Measurements from ENCODE around the gene IQSEC2.

IQSEC2 gene

DNA sequence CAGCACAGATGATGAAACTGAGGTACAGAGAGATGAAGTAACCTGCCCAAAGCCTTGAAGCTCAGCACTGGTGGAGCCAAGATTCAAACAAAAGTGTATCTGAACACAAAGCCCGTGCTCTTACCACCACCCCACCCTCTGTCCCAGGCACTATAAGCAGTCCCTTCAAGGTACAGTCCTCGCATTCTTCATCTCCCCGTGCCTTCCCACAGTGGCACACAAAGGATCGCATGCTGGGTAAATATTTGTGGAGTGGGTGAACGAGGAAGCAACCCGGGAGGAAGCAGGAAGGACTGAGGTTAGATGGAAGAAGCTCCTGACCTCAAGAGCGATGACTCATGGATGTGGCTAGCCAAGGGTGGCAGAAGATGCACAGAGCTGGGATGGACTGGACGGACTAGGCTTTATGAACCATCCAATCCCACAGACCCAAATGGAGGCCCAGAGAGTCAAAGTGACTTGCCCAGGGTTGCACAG lies 18.4 kb downstream of the IQSEC2 start:
- TF ChIP-seq, protein P1, sequence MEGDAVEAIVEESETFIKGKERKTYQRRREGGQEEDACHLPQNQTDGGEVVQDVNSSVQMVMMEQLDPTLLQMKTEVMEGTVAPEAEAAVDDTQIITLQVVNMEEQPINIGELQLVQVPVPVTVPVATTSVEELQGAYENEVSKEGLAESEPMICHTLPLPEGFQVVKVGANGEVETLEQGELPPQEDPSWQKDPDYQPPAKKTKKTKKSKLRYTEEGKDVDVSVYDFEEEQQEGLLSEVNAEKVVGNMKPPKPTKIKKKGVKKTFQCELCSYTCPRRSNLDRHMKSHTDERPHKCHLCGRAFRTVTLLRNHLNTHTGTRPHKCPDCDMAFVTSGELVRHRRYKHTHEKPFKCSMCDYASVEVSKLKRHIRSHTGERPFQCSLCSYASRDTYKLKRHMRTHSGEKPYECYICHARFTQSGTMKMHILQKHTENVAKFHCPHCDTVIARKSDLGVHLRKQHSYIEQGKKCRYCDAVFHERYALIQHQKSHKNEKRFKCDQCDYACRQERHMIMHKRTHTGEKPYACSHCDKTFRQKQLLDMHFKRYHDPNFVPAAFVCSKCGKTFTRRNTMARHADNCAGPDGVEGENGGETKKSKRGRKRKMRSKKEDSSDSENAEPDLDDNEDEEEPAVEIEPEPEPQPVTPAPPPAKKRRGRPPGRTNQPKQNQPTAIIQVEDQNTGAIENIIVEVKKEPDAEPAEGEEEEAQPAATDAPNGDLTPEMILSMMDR (IDR thresholded peaks at IDR 0.05) = no peak

DNA sequence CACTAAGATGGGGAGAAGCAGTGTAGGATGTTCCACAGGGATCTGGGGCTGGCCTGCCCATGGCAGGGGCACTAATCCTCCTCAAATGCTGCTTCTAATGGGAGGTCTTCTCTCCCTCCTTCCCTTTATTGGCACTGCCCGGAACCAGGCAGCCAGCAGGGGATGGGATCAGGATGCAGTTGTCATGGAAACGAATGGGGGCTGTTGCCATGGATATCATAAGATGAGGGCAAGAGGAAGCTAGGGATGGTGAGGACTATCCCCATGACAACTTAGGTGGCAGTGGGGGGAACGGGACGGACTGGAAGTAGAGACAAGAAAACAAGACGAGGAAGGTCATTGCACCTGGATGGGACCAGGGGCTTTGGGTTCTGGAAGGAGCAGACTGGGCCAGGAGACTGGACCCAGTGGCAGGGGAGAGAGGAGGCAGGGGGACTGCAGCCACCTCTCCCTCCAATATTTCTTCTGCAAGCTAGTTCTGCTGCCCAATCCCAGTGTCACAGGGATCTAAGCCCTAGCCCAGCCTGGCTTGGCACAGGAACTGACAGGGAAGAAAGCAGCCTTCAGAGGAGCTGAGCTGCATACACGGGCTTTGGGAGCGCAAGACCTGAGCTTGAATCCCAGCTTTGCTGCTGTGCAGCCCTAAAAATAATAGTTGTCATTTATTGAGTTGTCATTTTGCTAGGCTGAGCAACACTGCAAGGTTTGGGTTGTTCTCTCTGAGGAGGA lies 19.0 kb downstream of the IQSEC2 start:
- TF ChIP-seq, protein P1 (IDR thresholded peaks at IDR 0.05) = no peak

DNA sequence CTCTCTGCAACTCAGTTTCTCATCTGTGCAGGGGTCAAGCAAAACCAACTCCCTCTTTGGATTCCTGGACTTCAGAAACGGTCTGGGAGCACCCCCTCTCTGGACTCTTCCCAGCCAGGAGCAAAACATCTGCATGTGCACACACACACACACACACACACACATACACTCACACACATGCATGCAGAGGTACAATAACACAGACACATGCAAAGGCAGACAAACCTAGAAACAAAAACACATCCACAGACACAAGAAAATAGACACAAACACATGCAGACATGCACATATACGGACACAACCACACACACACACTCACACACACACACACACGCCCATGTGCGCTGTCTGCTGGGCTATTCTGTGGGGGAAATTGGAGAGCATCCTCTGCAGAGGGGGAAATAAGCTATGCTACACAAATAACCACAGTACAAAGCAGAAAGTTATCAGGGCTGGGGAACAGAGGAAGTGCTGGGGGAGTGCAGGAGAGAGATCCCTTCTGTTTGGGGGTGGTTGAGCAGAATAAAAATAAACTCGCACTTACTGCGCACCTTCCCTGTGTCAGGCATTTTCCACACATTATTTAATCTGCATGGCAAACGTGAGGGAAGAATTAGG lies 19.9 kb downstream of the IQSEC2 start:
- TF ChIP-seq, protein P1 (IDR thresholded peaks at IDR 0.05) = no peak

DNA sequence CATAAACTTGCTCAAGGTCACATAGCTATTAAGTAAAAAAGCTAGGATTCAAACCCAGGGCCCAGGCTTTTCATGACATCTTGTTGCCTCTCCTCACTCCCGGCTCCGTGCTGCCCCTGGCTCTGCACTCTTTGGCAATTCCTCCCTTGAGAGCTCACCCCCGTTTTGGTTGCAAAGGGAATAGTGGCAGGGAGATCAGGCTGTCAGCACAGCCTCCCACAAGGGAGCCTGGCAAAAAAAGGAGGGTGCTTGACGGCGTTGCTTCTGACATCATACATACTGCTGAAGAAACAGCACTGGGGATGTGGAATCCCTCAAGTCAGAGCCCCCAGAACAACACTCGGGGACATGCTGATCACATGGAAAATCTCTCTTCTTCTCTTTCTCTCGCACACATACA lies 20.5 kb downstream of the IQSEC2 start:
- TF ChIP-seq, protein P1 (IDR thresholded peaks at IDR 0.05) = no peak

DNA sequence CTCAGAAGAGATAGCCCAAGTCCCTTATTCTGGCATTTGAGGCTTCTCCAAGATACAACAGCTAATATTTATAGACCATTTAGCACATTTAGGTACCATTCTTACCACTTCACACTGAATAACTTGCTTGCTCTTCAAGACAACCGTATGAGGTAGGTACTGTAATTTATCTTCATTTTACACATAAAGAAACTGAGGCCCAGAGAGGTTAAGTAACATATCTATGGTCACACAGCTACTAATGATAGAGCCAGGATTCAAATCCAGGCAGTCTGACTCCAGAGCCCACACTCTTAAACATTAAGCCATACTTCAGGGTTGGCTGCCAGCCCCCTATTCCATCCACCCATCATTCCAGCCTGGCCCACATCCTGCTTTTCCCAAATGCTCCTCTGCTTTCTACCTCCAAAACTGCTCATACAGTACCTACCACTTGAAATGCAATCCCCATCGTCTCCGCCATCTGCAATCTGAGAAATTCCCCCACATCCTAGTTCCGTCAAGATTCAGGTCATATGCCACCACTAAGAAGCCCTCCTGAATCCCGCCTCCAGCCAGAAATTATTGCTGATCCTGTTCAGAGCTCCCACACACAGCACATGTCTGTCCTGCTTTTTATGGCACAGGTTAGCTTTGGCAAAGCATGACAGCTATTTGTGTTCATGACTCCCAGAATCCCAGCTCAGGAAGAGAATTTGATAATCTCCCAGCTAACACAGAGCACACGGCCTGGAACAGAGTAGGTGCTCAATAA lies 23.5 kb downstream of the IQSEC2 start:
- TF ChIP-seq, protein P1 (IDR thresholded peaks at IDR 0.05) = no peak

DNA sequence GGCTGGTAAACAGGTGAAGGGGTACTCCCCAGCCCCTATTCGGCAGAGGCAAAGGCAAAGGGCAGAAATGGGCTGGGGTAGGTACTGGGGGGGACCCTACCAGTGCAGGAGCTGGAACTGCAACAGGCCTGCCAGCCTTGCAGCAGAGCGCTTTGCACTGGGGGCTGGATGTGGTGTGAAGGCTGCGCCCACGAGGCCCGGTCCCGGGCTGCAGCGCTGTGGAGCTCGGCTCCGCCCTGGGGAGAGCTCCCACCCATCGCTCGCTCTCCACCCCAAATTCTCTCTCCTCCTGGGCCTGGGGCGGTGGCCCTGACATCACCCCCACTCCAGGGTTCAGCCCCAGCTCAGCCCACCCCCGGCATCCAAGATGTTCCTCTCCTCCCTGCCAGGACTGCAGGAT lies 24.2 kb downstream of the IQSEC2 start:
- TF ChIP-seq, protein P1 (IDR thresholded peaks at IDR 0.05) = no peak

DNA sequence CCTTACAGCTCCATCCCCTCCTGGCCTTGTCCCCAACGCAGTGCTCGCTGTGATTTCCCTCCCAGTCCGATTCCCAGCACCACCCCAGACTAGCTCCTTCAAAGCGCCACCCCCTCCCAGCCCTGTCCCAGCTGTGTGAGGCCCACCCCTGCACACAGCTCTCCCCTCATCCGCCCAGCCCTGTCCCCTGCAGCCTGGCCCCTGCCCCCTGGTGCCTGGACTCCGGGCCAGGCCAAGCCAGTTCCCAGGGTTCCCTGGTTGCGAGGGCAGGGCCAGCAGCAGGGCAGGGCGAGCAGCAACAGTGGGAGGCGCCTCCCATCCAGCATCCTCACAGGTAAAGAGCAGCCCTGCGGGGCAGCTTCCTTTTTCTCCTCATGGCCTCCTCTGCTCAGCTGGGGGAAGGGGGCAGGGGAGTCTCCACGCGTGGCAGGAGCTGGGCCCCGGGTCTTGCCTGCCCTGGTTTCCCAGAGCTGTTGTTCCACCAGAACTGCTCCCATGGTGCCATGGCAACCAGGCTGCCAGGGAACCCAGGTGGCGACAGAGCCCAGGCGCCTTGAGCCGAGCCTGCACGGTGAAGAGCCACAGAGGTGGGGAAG lies 24.8 kb downstream of the IQSEC2 start:
- TF ChIP-seq, protein P1 (IDR thresholded peaks at IDR 0.05) = no peak
